IMR-90 (cell line): ENCODE results near the gene DDIAS. TPM values are rescaled to one million over a fixed set of nuclear protein-coding genes. Genes with fewer than 3 reads are reported as not detected.

Experiments used
- ATAC-seq: fragments of 200-7000 bp; cut with Tn5 transposase; 2 replicates; pipeline ENCODE4 v1.9.1; 2020; ENCODE audit warnings: low read depth, mild to moderate bottlenecking, moderate library complexity
- BruUV-seq: library from RNA; stranded (reverse); fragments of 400-500 nt; replicated peaks from 2 replicates; lab custom pipeline; 2021; lab: Mats Ljungman, UMichigan
- CTCF ChIA-PET: fragments of 300-600 bp; formaldehyde crosslinking; extraction: SDS; loops from one replicate; lab custom pipeline; 2021; ENCODE audit warnings: antibody characterized with exemption; lab: Yijun Ruan, JAX
- POLR2A ChIA-PET: fragments of 300-600 bp; sonication (Branson Sonifier 250); formaldehyde crosslinking; loops from one replicate; lab custom pipeline; 2022; ENCODE audit warnings: antibody characterized with exemption; ENCODE audit not compliant: unreplicated experiment; lab: Charles Lee
- DNase-seq: peaks from one replicate; pipeline ENCODE4 v3.0.0; 2013
- H2AFZ ChIP-seq: replicated peaks from 2 replicates; pipeline ENCODE3; 2013; ENCODE audit warnings: low read length, mild to moderate bottlenecking; ENCODE audit not compliant: poor library complexity
- H2AK5ac ChIP-seq: 2 replicates; pipeline ENCODE4 v1.6.1; 2013; ENCODE audit warnings: low read depth, low read length, inconsistent platforms
- H2AK9ac ChIP-seq: replicated peaks from 2 replicates; pipeline ENCODE3; 2013; ENCODE audit warnings: mild to moderate bottlenecking, low read depth, low read length, moderate library complexity; ENCODE audit not compliant: poor library complexity
- H2BK120ac ChIP-seq: 2 replicates; pipeline ENCODE4 v1.6.1; 2013; ENCODE audit warnings: low read depth, low read length, inconsistent platforms
- H2BK15ac ChIP-seq: 3 replicates; pipeline ENCODE4 v1.6.1; 2013; ENCODE audit warnings: low read depth, low read length, inconsistent platforms
- H2BK20ac ChIP-seq: 2 replicates; pipeline ENCODE4 v1.6.1; 2013; ENCODE audit warnings: low read depth, mild to moderate bottlenecking, inconsistent platforms, low read length, moderate library complexity
- H2BK5ac ChIP-seq: 2 replicates; pipeline ENCODE4 v1.6.1; 2013; ENCODE audit warnings: mild to moderate bottlenecking, low read depth, low read length, inconsistent platforms; ENCODE audit not compliant: poor library complexity, severe bottlenecking
- H3K14ac ChIP-seq: replicated peaks from 2 replicates; pipeline ENCODE4 v1.6.1; 2013; ENCODE audit warnings: low read depth, low read length, inconsistent platforms
- H3K18ac ChIP-seq: 2 replicates; pipeline ENCODE4 v1.6.1; 2013; ENCODE audit warnings: low read depth, low read length, control low read depth
- H3K23ac ChIP-seq: 2 replicates; pipeline ENCODE4 v1.6.1; 2013; ENCODE audit warnings: low read depth, low read length, inconsistent platforms
- H3K27ac ChIP-seq: 2 replicates; pipeline ENCODE4 v1.5.1; 2013; ENCODE audit warnings: mild to moderate bottlenecking, control low read depth, low read length; ENCODE audit not compliant: insufficient read depth
- H3K27me3 ChIP-seq: 2 replicates; pipeline ENCODE4 v1.6.1; 2013; ENCODE audit warnings: low read length; ENCODE audit not compliant: control insufficient read depth, insufficient read depth
- H3K36me3 ChIP-seq: 2 replicates; pipeline ENCODE4 v1.6.1; 2013; ENCODE audit warnings: low read length, mixed read lengths; ENCODE audit not compliant: control insufficient read depth, insufficient read depth
- H3K4ac ChIP-seq: 2 replicates; pipeline ENCODE4 v1.6.1; 2013; ENCODE audit warnings: low read depth, low read length, inconsistent platforms
- H3K4me1 ChIP-seq: 2 replicates; pipeline ENCODE4 v1.6.1; 2013; ENCODE audit warnings: low read length, mixed read lengths; ENCODE audit not compliant: control insufficient read depth, insufficient read depth
- H3K4me2 ChIP-seq: 2 replicates; pipeline ENCODE4 v1.6.1; 2013; ENCODE audit warnings: low read depth, mild to moderate bottlenecking, control low read depth, low read length, moderate library complexity
- H3K4me3 ChIP-seq: 2 replicates; pipeline ENCODE4 v1.5.1; 2013; ENCODE audit warnings: low read depth, mild to moderate bottlenecking, control low read depth, low read length, moderate library complexity; ENCODE audit not compliant: insufficient read depth
- H3K56ac ChIP-seq: 2 replicates; pipeline ENCODE4 v1.6.1; 2013; ENCODE audit warnings: low read length, inconsistent platforms; ENCODE audit not compliant: insufficient read depth; ENCODE audit errors: extremely low read depth
- H3K79me1 ChIP-seq, 2 experiments: 2 replicates each; pipeline ENCODE4 v1.6.1; 2013; ENCODE audit warnings: low read length in 2 of 2, inconsistent platforms in 1 of 2, low read depth in 1 of 2
- H3K9ac ChIP-seq: 2 replicates; pipeline ENCODE4 v1.6.1; 2013; ENCODE audit warnings: low read depth, low read length, control low read depth
- H3K9me1 ChIP-seq: 2 replicates; pipeline ENCODE4 v1.6.1; 2013; ENCODE audit warnings: low read length, inconsistent platforms; ENCODE audit not compliant: insufficient read depth
- H3K9me3 ChIP-seq: 2 replicates; pipeline ENCODE4 v1.6.1; 2013; ENCODE audit warnings: low read length; ENCODE audit not compliant: control insufficient read depth, insufficient read depth
- H4K20me1 ChIP-seq: 2 replicates; pipeline ENCODE4 v1.6.1; 2013; ENCODE audit warnings: low read length, inconsistent platforms; ENCODE audit not compliant: insufficient read depth
- H4K5ac ChIP-seq: 2 replicates; pipeline ENCODE4 v1.6.1; 2013; ENCODE audit warnings: mild to moderate bottlenecking, low read depth, low read length, control low read depth
- H4K8ac ChIP-seq, 2 experiments: 2 replicates each; pipeline ENCODE4 v1.6.1; 2013; ENCODE audit warnings: low read depth in 2 of 2, low read length in 2 of 2, control low read depth in 1 of 2, inconsistent platforms in 1 of 2
- H4K91ac ChIP-seq: 2 replicates; pipeline ENCODE4 v1.6.1; 2013; ENCODE audit warnings: low read depth, low read length, inconsistent platforms; ENCODE audit not compliant: insufficient read depth
- BHLHE40 ChIP-seq: fragments of 150-350 bp; IDR thresholded peaks from 2 replicates; pipeline ENCODE4 v1.6.1; 2016; ENCODE audit warnings: mild to moderate bottlenecking, low read depth, low read length
- CEBPB ChIP-seq: IDR thresholded peaks from 2 replicates; pipeline ENCODE4 v1.6.1; 2012; ENCODE audit warnings: low read depth, low read length, improper control_type of control experiment
- CHD1 ChIP-seq: IDR thresholded peaks from 2 replicates; pipeline ENCODE4 v1.6.1; 2012; ENCODE audit warnings: low read depth, low read length, improper control_type of control experiment
- FOS ChIP-seq: fragments of 150-350 bp; IDR thresholded peaks from 2 replicates; pipeline ENCODE4 v1.6.1; 2016; ENCODE audit warnings: low read depth, low read length
- MAFK ChIP-seq: IDR thresholded peaks from 2 replicates; pipeline ENCODE4 v1.6.1; 2012; ENCODE audit warnings: low read depth, low read length, improper control_type of control experiment
- MAZ ChIP-seq: IDR thresholded peaks from 2 replicates; pipeline ENCODE4 v1.6.1; 2012; ENCODE audit warnings: low read depth, mild to moderate bottlenecking, low read length, improper control_type of control experiment, moderate library complexity, borderline replicate concordance
- MXI1 ChIP-seq: IDR thresholded peaks from 2 replicates; pipeline ENCODE4 v1.6.1; 2012; ENCODE audit warnings: low read depth, mild to moderate bottlenecking, low read length, moderate library complexity, borderline replicate concordance
- NFE2L2 ChIP-seq: fragments of 150-350 bp; IDR thresholded peaks from 2 replicates; pipeline ENCODE4 v1.6.1; 2016; ENCODE audit warnings: low read depth, mild to moderate bottlenecking, low read length
- POLR2A ChIP-seq: IDR thresholded peaks from 2 replicates; pipeline ENCODE4 v1.6.1; 2012; ENCODE audit warnings: mild to moderate bottlenecking, low read depth, low read length
- RAD21 ChIP-seq: IDR thresholded peaks from 2 replicates; pipeline ENCODE4 v1.6.1; 2012; ENCODE audit warnings: low read length, improper control_type of control experiment
- RCOR1 ChIP-seq: IDR thresholded peaks from 2 replicates; pipeline ENCODE4 v1.6.1; 2012; ENCODE audit warnings: mild to moderate bottlenecking, low read length, improper control_type of control experiment; ENCODE audit not compliant: insufficient replicate concordance
- RFX5 ChIP-seq: IDR thresholded peaks from 2 replicates; pipeline ENCODE4 v1.8.0; 2012; ENCODE audit warnings: low read depth, mild to moderate bottlenecking, low read length, moderate library complexity
- SMC3 ChIP-seq: fragments of 150-350 bp; IDR thresholded peaks from 2 replicates; pipeline ENCODE4 v1.6.1; 2016; ENCODE audit warnings: low read depth, mild to moderate bottlenecking, antibody characterized with exemption, low read length, moderate library complexity
- WGBS, 2 experiments: methylation state at CpG; one replicate each; pipeline versions ENCODE4 v1.1.5 to v1.1.7; 2013; ENCODE audit warnings: missing lambda C conversion rate in 2 of 2; ENCODE audit not compliant: insufficient read length in 1 of 2; ENCODE audit errors: extremely low coverage in 2 of 2; 5-methylcytosine and 5-hydroxymethylcytosine counted together
- dilution Hi-C: fragments of 300-500 bp; cut with HindIII; formaldehyde crosslinking; loops from one replicate; pipeline ENCODE4 v1.14.3; 2018; ENCODE audit warnings: low sequenced_read_pairs; ENCODE audit not compliant: unreplicated experiment
- in situ Hi-C: fragments of 300-500 bp; cut with MboI; formaldehyde crosslinking; loops from 3 replicates; pipeline ENCODE4 v1.14.3; 2019; ENCODE audit warnings: low sequenced_read_pairs, inconsistent platforms, mixed read lengths
- intact Hi-C: fragments of 100-400 bp; cut with micrococcal nuclease; formaldehyde crosslinking; loops from 2 replicates; pipeline ENCODE4 v1.10.0; 2022
- polyA plus RNA-seq, 3 experiments: library from polyadenylated mRNA; depleted of rRNA; stranded (reverse); fragments of >200 nt; gene quantifications; 2 replicates each; pipeline ENCODE4 v1.2.3, GENCODE V29; 2012; ENCODE audit warnings: low replicate concordance in 1 of 3
- total RNA-seq: library from RNA; depleted of rRNA; stranded (reverse); fragments of >200 nt; gene quantifications from 2 replicates; pipeline ENCODE4 v1.2.3, GENCODE V29; 2012
- TF ChIP-seq, protein P1 (sequence below): fragments of 150-350 bp; IDR thresholded peaks from 2 replicates; pipeline ENCODE4 v1.6.1; 2016; ENCODE audit warnings: low read depth, mild to moderate bottlenecking, low read length, moderate library complexity, borderline replicate concordance
- TF ChIP-seq, protein P2 (sequence below): conservative IDR thresholded peaks from 2 replicates; pipeline ENCODE4 v1.5.1; 2012; ENCODE audit warnings: mild to moderate bottlenecking, low read depth, low read length, improper control_type of control experiment
- TF ChIP-seq, protein P3 (sequence below): fragments of 150-350 bp; IDR thresholded peaks from 2 replicates; pipeline ENCODE4 v1.6.1; 2017; ENCODE audit warnings: mild to moderate bottlenecking, antibody characterized with exemption, low read length, low read depth

Gene DDIAS
- total and polyA plus RNA-seq, 2 of the 4 experiments (the other 2 are of a cell fraction) = 4.3 to 15.8 TPM

DNA sequence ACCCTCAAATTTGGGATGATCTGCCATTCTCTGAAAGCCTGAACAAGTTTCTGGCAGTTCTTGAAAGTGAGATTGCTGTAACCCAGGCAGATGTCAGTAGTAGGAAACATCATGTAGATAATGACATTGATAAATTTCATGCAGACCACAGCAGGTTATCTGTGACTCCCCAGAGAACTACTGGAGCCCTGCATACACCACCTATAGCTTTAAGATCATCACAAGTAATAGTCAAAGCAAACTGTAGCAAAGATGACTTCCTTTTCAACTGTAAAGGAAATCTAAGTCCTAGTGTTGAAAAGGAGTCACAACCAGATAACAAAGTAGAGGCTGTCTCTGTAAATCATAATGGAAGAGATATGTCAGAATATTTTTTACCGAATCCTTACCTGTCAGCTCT, 31.0 kb downstream of the DDIAS start:
- H2BK20ac ChIP-seq = no peak overlapping the region
- ATAC-seq = no peak
- no peak overlapping the region for H3K18ac ChIP-seq
- no peak overlapping the region for H3K4me2 ChIP-seq
- POLR2A ChIA-PET = no interaction called here
- no peak overlapping the region for H2AFZ ChIP-seq
- no peak overlapping the region for H3K4ac ChIP-seq
- intact Hi-C loops = no loop called here
- WGBS, 2 experiments = no CpG with 5 or more reads among the region's 1 CpG
- H2BK5ac ChIP-seq = no peak overlapping the region
- H3K9me3 ChIP-seq = no peaks in the 10 kb centered on the region
- no peak overlapping the region for H3K27ac ChIP-seq
- H3K56ac ChIP-seq = no peak overlapping the region
- dilution Hi-C loops = no loop called here
- no peak for TF ChIP-seq FOS
- TF ChIP-seq CEBPB = no peak
- TF ChIP-seq MXI1 = no peak
- TF ChIP-seq BHLHE40 = no peak
- TF ChIP-seq SMC3 = no peak
- TF ChIP-seq, protein P1, sequence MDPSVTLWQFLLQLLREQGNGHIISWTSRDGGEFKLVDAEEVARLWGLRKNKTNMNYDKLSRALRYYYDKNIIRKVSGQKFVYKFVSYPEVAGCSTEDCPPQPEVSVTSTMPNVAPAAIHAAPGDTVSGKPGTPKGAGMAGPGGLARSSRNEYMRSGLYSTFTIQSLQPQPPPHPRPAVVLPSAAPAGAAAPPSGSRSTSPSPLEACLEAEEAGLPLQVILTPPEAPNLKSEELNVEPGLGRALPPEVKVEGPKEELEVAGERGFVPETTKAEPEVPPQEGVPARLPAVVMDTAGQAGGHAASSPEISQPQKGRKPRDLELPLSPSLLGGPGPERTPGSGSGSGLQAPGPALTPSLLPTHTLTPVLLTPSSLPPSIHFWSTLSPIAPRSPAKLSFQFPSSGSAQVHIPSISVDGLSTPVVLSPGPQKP = no peak
- TF ChIP-seq RAD21 = no peak
- TF ChIP-seq, protein P2, sequence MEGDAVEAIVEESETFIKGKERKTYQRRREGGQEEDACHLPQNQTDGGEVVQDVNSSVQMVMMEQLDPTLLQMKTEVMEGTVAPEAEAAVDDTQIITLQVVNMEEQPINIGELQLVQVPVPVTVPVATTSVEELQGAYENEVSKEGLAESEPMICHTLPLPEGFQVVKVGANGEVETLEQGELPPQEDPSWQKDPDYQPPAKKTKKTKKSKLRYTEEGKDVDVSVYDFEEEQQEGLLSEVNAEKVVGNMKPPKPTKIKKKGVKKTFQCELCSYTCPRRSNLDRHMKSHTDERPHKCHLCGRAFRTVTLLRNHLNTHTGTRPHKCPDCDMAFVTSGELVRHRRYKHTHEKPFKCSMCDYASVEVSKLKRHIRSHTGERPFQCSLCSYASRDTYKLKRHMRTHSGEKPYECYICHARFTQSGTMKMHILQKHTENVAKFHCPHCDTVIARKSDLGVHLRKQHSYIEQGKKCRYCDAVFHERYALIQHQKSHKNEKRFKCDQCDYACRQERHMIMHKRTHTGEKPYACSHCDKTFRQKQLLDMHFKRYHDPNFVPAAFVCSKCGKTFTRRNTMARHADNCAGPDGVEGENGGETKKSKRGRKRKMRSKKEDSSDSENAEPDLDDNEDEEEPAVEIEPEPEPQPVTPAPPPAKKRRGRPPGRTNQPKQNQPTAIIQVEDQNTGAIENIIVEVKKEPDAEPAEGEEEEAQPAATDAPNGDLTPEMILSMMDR = no peak
- no peak for TF ChIP-seq POLR2A
- no peak for TF ChIP-seq RFX5
- no peak for TF ChIP-seq NFE2L2
- TF ChIP-seq RCOR1 = no peak
- TF ChIP-seq, protein P3, sequence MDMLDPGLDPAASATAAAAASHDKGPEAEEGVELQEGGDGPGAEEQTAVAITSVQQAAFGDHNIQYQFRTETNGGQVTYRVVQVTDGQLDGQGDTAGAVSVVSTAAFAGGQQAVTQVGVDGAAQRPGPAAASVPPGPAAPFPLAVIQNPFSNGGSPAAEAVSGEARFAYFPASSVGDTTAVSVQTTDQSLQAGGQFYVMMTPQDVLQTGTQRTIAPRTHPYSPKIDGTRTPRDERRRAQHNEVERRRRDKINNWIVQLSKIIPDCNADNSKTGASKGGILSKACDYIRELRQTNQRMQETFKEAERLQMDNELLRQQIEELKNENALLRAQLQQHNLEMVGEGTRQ = no peak
- TF ChIP-seq MAFK = no peak
- no peak for TF ChIP-seq MAZ
- TF ChIP-seq CHD1 = no peak
- BruUV-seq = no TSS peak
- H3K4me3 ChIP-seq = no peak overlapping the region
- H3K9me1 ChIP-seq = 0 out of 2 replicates have a peak, but pooled peaks cover 1% of the 10 kb centered on the region
- in situ Hi-C loops = no loop called here
- CTCF ChIA-PET = interaction anchor here (0.9 kb wide), 1 partner anchor 65 kb away, joined by 4 read pairs; no protein-coding TSS in a partner anchor
- no peaks in the 10 kb centered on the region for H3K4me1 ChIP-seq
- no peaks in the 10 kb centered on the region for H4K20me1 ChIP-seq
- no peak for DNase-seq
- no peak overlapping the region for H3K14ac ChIP-seq
- no peak overlapping the region for H2AK5ac ChIP-seq
- no peak overlapping the region for H4K5ac ChIP-seq
- H3K27me3 ChIP-seq = no peaks in the 10 kb centered on the region
- H3K36me3 ChIP-seq = no peaks in the 10 kb centered on the region; the same call in 1 of the 2 replicates
- no peak overlapping the region for H3K23ac ChIP-seq
- H2BK15ac ChIP-seq = no peak overlapping the region
- H2AK9ac ChIP-seq = no peak overlapping the region
- H4K91ac ChIP-seq = no peak overlapping the region
- no peak overlapping the region for H3K9ac ChIP-seq
- H2BK120ac ChIP-seq = no peak overlapping the region
- no peak overlapping the region for H4K8ac ChIP-seq
- H3K79me1 ChIP-seq = no peaks in the 10 kb centered on the region
